Mesodermal cell (in vitro differentiated cells): ENCODE data around the gene CYP1B1.
"Not testable (repeated sequence)": the region's sequence is repeated elsewhere in the genome, so short reads cannot be mapped to it uniquely, and the experiment has no call there.

Experiments used
- H3K27ac ChIP-seq: 2 replicates; pipeline ENCODE4 v1.7.0; 2013; ENCODE audit warnings: mild to moderate bottlenecking, low read depth, low read length, moderate library complexity; ENCODE audit not compliant: severe bottlenecking
- H3K36me3 ChIP-seq: 2 replicates; pipeline ENCODE4 v1.7.1; 2013; ENCODE audit warnings: mild to moderate bottlenecking, low read length, moderate library complexity; ENCODE audit not compliant: control insufficient read depth, insufficient read depth
- H3K4me1 ChIP-seq: one replicate; pipeline ENCODE4 v1.7.1; 2013; ENCODE audit warnings: mild to moderate bottlenecking, low read length; ENCODE audit not compliant: insufficient read depth, control insufficient read depth, poor library complexity, severe bottlenecking
- H3K4me3 ChIP-seq: 2 replicates; pipeline ENCODE4 v1.7.0; 2013; ENCODE audit warnings: low read length, control low read depth, mild to moderate bottlenecking; ENCODE audit not compliant: insufficient read depth, poor library complexity, severe bottlenecking; ENCODE audit errors: extremely low read depth
- H3K9me3 ChIP-seq: 2 replicates; pipeline ENCODE4 v1.7.1; 2013; ENCODE audit warnings: mild to moderate bottlenecking, low read length, moderate library complexity; ENCODE audit not compliant: control insufficient read depth
- WGBS, 2 experiments: methylation state at CpG; one replicate each; pipeline ENCODE4 v1.1.5; 2013; ENCODE audit warnings: missing lambda C conversion rate in 2 of 2; ENCODE audit not compliant: insufficient coverage in 2 of 2; 5-methylcytosine and 5-hydroxymethylcytosine counted together

Gene CYP1B1

GRCh38 chr2:38113051-38113450 lies 37.1 kb upstream of the CYP1B1 start:
- peaks cover 4% of the 10 kb centered on the region for H3K9me3 ChIP-seq
- H3K36me3 ChIP-seq: no peaks in the 10 kb centered on the region
- 83 to 92% methylated on average over 1 to 2 of the region's 3 CpGs for WGBS, 2 experiments
- peaks cover 2% of the 10 kb centered on the region for H3K4me1 ChIP-seq
- H3K27ac ChIP-seq: no peak overlapping the region
- no peak overlapping the region for H3K4me3 ChIP-seq

GRCh38 chr2:38111350-38111749 lies 35.4 kb upstream of the CYP1B1 start:
- H3K4me3 ChIP-seq, H3K27ac ChIP-seq, H3K4me1 ChIP-seq, H3K9me3 ChIP-seq, H3K36me3 ChIP-seq: not testable (repeated sequence)
- 100% methylated on average over 2 of the region's 4 CpGs; no CpG with 5 or more reads in 1 of the 2 experiments for WGBS, 2 experiments

GRCh38 chr2:38109732-38110181 lies 33.8 kb upstream of the CYP1B1 start:
- 72 to 94% methylated on average over 2 to 3 of the region's 4 CpGs for WGBS, 2 experiments
- H3K4me3 ChIP-seq: no peak overlapping the region
- H3K27ac ChIP-seq: no peak overlapping the region
- H3K4me1 ChIP-seq: peaks cover 11% of the 10 kb centered on the region
- H3K36me3 ChIP-seq: no peaks in the 10 kb centered on the region
- H3K9me3 ChIP-seq: peaks cover 4% of the 10 kb centered on the region

- 91 to 97% methylated on average over 7 to 9 of the region's 11 CpGs for WGBS, 2 experiments
- Histone ChIP-seq H3K36me3 (no peaks in the 10 kb centered on the region), H3K27ac (no peak overlapping the region)
These were observed 33.2 kb upstream of the CYP1B1 start for GRCh38 chr2:38108907-38109731.

GRCh38 chr2:38107738-38108410 lies 31.9 kb upstream of the CYP1B1 start:
- WGBS, 2 experiments: 60 to 67% methylated on average over 6 to 10 of the region's 17 CpGs
- no peak overlapping the region for H3K4me3 ChIP-seq
- peaks cover 11% of the 10 kb centered on the region for H3K4me1 ChIP-seq
- H3K27ac ChIP-seq: peak overlapping the region; percentile 45
- H3K36me3 ChIP-seq: no peaks in the 10 kb centered on the region
- peaks cover 8% of the 10 kb centered on the region for H3K9me3 ChIP-seq

More at GRCh38 chr2:38108907-38109731, 33.2 kb upstream of the CYP1B1 start:
- peaks cover 8% of the 10 kb centered on the region for H3K9me3 ChIP-seq
- H3K4me1 ChIP-seq: peaks cover 11% of the 10 kb centered on the region
- H3K4me3 ChIP-seq: no peak overlapping the region

- 13 to 15% methylated on average over 2 of the region's 7 CpGs for WGBS, 2 experiments
- Histone ChIP-seq H3K9me3 (peaks cover 7% of the 10 kb centered on the region), H3K36me3 (no peaks in the 10 kb centered on the region), H3K4me3 (no peak overlapping the region), H3K4me1 (peaks cover 11% of the 10 kb centered on the region), H3K27ac (peak overlapping the region; percentile 94)
These were observed 30.6 kb upstream of the CYP1B1 start for GRCh38 chr2:38106405-38107094.

GRCh38 chr2:38105922-38106321 lies 30.0 kb upstream of the CYP1B1 start:
- 43 to 52% methylated on average over 2 to 5 of the region's 7 CpGs for WGBS, 2 experiments
- peak overlapping the region; percentile 94 for H3K27ac ChIP-seq
- peaks cover 4% of the 10 kb centered on the region for H3K9me3 ChIP-seq
- no peak overlapping the region for H3K4me3 ChIP-seq
- H3K4me1 ChIP-seq: peaks cover 11% of the 10 kb centered on the region
- no peaks in the 10 kb centered on the region for H3K36me3 ChIP-seq

GRCh38 chr2:38104598-38104997 lies 28.6 kb upstream of the CYP1B1 start:
- H3K4me3 ChIP-seq: no peak overlapping the region
- H3K4me1 ChIP-seq: peaks cover 11% of the 10 kb centered on the region
- no peak overlapping the region for H3K27ac ChIP-seq
- H3K9me3 ChIP-seq: peaks cover 4% of the 10 kb centered on the region
- WGBS, 2 experiments: 91 to 100% methylated on average over 3 of the region's 3 CpGs
- H3K36me3 ChIP-seq: no peaks in the 10 kb centered on the region

GRCh38 chr2:38100328-38100727 lies 24.4 kb upstream of the CYP1B1 start:
- Histone ChIP-seq H3K4me3 (no peak overlapping the region), H3K27ac (no peak overlapping the region), H3K9me3 (peaks cover 4% of the 10 kb centered on the region), H3K4me1 (peaks cover 21% of the 10 kb centered on the region), H3K36me3 (no peaks in the 10 kb centered on the region)
- 46 to 50% methylated on average over 2 of the region's 3 CpGs for WGBS, 2 experiments

GRCh38 chr2:38099099-38100028 lies 23.4 kb upstream of the CYP1B1 start:
- Histone ChIP-seq H3K27ac (no peak overlapping the region), H3K9me3 (no peaks in the 10 kb centered on the region), H3K4me1 (peaks cover 21% of the 10 kb centered on the region), H3K36me3 (no peaks in the 10 kb centered on the region), H3K4me3 (no peak overlapping the region)
- WGBS, 2 experiments: 3 to 23% methylated on average over 4 to 7 of the region's 10 CpGs
